Activated CD4-positive, alpha-beta T cell treated with anti-CD3 and anti-CD28 coated beads, Interleukin-2, amount 10 ng/mL, durations not matched to agents 7 days and 5 days (primary cell): ENCODE measurements around the gene KRTAP4-7. TPM values are rescaled to one million over a fixed set of nuclear protein-coding genes. Genes with fewer than 3 reads are reported as not detected.
A peak's percentile ranks its signal among the peaks of the same experiment; 100 is the strongest.
"Not testable (repeated sequence)": the region's sequence is repeated elsewhere in the genome, so short reads cannot be mapped to it uniquely, and the experiment has no call there.

ENCODE experiments used
- CTCF ChIA-PET: fragments of 350-600 bp; sonication (Branson Sonifier 250); formaldehyde crosslinking; loops from one replicate; lab custom pipeline; 2021; ENCODE audit warnings: antibody characterized with exemption; lab: Charles Lee
- POLR2A ChIA-PET: fragments of 350-600 bp; sonication (Branson Sonifier 250); formaldehyde crosslinking; loops from one replicate; lab custom pipeline; 2021; ENCODE audit warnings: antibody characterized with exemption; lab: Charles Lee
- DNase-seq: peaks from one replicate; pipeline ENCODE4 v3.0.0-alpha.2; 2020
- H3K27ac Mint-ChIP-seq: one replicate; pipeline ENCODE4 v1.8.0; 2021; ENCODE audit warnings: mild to moderate bottlenecking, moderate library complexity, mixed read lengths
- H3K27me3 Mint-ChIP-seq: one replicate; pipeline ENCODE4 v1.8.0; 2021; ENCODE audit warnings: mixed read lengths
- H3K36me3 Mint-ChIP-seq: one replicate; pipeline ENCODE4 v1.8.0; 2021; ENCODE audit warnings: low read depth, mixed read lengths
- H3K4me1 Mint-ChIP-seq: one replicate; pipeline ENCODE4 v1.8.0; 2021; ENCODE audit warnings: mixed read lengths
- H3K4me3 Mint-ChIP-seq: one replicate; pipeline ENCODE4 v1.8.0; 2021; ENCODE audit warnings: mild to moderate bottlenecking, moderate library complexity, mixed read lengths
- H3K9me3 Mint-ChIP-seq: one replicate; pipeline ENCODE4 v1.8.0; 2021; ENCODE audit warnings: mixed read lengths
- total RNA-seq, 2 experiments: library from RNA; stranded (reverse); gene quantifications; one replicate each; pipeline ENCODE4 v1.2.3, GENCODE V29; 2021

The KRTAP4-7 gene
- total RNA-seq, 2 experiments from 2014 or later, result not detected

DNA sequence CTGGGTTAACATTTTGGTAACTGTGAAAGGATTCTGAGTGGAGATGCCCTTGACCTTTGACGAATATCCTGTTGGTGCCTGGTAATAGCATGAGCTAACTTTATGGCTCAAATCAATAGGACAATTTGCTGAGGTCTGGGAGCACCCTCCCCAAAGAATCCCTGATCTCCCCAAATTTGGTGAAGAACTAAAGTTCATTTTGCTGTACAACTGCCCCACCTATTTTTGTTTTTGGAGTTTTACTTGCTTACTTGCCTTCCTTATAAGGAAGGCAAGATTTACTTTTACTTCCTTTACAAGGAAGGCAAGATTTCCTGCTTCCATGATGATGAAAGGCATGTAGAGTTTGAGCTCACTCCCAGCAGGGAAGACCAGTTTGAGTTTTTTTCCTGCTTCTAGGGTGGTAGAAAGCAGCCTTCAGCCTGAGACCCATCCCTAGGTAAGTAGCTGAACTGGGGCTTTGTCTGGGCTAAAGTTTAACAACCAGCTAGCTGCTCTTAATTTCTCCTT lies 24.0 kb downstream of the KRTAP4-7 start:
- H3K9me3 Mint-ChIP-seq, result peaks cover 9% of the 10 kb centered on the region
- H3K4me1 Mint-ChIP-seq, result peaks cover 11% of the 10 kb centered on the region
- no peak for DNase-seq
- peaks cover 9% of the 10 kb centered on the region for H3K27me3 Mint-ChIP-seq
- no peak overlapping the region for H3K27ac Mint-ChIP-seq
- no peak overlapping the region for H3K4me3 Mint-ChIP-seq
- H3K36me3 Mint-ChIP-seq, result peaks cover 2% of the 10 kb centered on the region
- POLR2A ChIA-PET, result no interaction called here
- CTCF ChIA-PET, result no interaction called here

DNA sequence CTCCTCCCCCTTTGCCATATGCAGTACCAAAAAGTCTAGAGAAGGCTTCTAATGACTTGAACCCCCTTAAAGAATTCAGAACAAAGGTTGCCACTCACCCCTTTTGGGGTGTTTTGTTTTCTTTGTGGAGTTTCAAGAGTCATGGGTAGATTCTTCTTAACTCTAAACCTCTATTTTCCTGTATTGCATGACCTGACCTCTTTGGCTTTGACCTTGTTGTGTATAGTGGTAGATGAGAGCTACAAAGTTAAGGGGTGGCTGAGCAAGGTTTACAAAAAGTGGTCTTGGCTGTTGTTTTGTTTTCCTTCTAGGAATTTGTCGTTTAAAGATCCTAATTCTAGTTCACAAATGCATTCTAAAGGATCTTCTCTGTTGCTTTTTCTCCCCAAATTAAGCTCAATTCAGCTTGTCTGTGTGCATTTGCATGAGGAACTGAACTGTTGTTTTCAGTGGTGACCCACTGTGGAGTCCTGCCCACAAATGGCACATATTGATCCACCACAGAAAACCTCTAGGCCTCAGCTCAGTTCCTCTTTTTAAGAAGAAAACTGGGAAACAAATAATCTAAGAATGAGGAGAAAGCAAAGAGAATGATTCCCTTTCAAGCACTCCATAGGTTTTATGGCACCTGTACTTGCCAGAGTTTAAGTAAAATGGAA lies 24.9 kb downstream of the KRTAP4-7 start:
- DNase-seq, H3K27me3 Mint-ChIP-seq, H3K27ac Mint-ChIP-seq, H3K4me3 Mint-ChIP-seq, POLR2A ChIA-PET, H3K36me3 Mint-ChIP-seq, CTCF ChIA-PET: not testable (repeated sequence)
- peaks cover 11% of the 10 kb centered on the region for H3K4me1 Mint-ChIP-seq
- peaks cover 12% of the 10 kb centered on the region for H3K9me3 Mint-ChIP-seq

DNA sequence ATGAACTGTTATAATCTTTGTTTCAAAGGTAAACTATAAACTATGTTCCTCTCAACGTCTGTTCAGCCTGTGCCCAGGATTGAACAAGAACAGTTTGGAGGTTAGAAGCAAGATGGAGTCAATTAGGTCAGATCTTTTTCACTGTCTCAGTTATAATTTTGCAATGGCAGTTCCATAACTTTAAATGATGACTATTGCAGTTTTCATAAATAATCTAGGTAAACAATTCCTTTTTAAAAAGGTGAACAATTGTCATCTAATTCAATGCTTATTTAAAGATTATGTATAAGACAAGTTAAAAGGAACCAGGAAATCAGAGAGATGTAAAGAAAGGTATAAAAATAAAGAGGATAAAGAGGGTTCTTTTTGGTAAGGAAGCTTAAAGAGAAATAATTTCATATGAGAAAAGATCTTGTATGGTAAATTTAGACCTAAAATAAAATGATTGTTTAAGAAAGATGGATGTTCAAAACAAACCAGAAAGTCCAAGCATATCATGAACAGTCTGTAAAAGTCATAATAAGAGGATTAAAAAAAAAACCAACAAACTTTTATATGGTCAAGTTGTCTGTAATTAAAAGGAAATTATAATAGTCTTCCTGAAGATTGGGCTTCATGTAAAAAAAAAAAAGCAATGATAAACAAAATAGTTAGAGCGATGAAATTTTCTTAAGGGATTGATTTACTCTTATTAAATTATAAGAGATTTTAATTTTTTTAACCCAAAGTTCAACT lies 27.4 kb downstream of the KRTAP4-7 start:
- Mint-ChIP-seq H3K36me3 (peaks cover 2% of the 10 kb centered on the region), H3K9me3 (peaks cover 12% of the 10 kb centered on the region), H3K27me3 (peaks cover 14% of the 10 kb centered on the region), H3K27ac (no peak overlapping the region), H3K4me1 (peaks cover 11% of the 10 kb centered on the region), H3K4me3 (no peak overlapping the region)
- no peak for DNase-seq
- ChIA-PET CTCF (interaction anchor here (0.7 kb wide), 1 partner anchor 78 kb away, joined by 3 read pairs; the partner anchor contains the start of gene KRTAP9-1), POLR2A (no interaction called here)

DNA sequence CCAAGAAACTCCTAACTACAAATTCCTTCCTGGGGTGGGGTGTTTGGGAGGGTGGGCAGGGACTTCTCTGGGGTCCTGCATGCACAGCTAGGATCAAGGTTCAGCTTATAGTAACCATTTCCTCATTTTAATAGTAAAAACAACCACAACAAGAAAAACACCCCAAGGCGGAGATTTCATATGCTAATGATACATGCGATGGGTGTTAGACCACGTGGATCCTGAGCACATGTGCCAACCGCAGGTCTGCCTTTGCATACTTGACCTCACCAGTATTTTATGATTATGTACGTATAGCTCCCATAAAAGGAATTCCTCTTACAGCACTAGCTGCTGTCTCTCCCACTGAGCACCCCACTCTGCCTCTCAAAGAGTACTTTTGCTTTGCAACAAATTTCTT lies 32.3 kb downstream of the KRTAP4-7 start:
- POLR2A ChIA-PET, result no interaction called here
- H3K4me3 Mint-ChIP-seq, result no peak overlapping the region
- peaks cover 2% of the 10 kb centered on the region for H3K36me3 Mint-ChIP-seq
- CTCF ChIA-PET, result no interaction called here
- H3K27ac Mint-ChIP-seq, result no peak overlapping the region
- H3K27me3 Mint-ChIP-seq, result peaks cover 5% of the 10 kb centered on the region
- H3K4me1 Mint-ChIP-seq, result peaks cover 13% of the 10 kb centered on the region
- peaks cover 9% of the 10 kb centered on the region for H3K9me3 Mint-ChIP-seq
- DNase-seq, result no peak

DNA sequence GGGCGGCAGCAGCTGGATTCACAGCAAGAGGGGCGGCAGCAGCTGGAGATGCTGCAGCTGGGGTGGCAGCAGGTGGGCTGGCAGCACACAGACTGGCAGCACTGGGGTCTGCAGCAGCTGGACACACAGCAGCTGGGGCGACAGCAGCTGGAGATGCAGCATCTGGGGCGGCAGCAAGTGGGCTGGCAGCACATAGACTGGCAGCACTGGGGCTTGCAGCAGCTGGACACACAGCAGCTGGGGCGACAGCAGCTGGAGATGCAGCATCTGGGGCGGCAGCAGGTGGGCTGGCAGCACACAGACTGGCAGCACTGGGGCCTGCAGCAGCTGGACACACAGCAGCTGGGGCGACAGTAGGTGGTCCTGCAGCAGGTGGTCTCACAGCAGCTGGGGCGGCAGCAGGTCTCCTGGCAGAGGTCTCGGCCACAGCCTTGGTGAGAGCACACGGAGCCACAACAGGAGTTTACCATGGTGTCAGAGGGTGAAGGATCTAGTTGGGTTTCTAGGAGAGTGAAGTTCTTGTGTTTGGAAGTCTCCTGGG lies 34.0 kb downstream of the KRTAP4-7 start, which contains the start of gene KRTAP4-11:
KRTAP4-11 (minus strand) TSS at position 528 of the 541 bp plus-strand sequence; CDS start at position 470, 58 bp downstream.
- Mint-ChIP-seq H3K9me3 (peaks cover 16% of the 10 kb centered on the region), H3K4me1 (peaks cover 17% of the 10 kb centered on the region)
- H3K4me3 Mint-ChIP-seq, H3K27ac Mint-ChIP-seq, H3K36me3 Mint-ChIP-seq, POLR2A ChIA-PET, H3K27me3 Mint-ChIP-seq, DNase-seq, CTCF ChIA-PET: not testable (repeated sequence)

DNA sequence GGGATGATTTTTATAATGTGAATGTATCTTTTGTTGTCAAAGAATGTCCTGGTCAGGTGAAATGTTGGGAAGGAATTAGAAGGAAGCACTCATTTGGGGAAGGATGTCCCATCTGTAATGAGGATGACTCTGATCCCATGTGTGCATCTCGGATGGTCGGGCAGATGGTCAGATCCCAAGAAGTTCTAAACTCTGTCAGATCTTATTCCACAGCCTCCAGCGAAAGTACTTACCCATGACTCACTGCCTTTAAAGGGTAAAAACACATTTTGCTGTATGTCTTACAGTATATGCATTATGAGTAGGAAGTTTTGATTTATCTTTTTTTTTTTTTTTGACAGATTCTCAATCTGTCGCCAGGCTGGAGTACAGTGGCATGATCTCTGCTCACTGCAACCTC lies 34.8 kb downstream of the KRTAP4-7 start:
- Mint-ChIP-seq H3K27me3 (peaks cover 5% of the 10 kb centered on the region), H3K27ac (no peak overlapping the region)
- CTCF ChIA-PET, result interaction anchor here (0.6 kb wide), 1 partner anchor 153 kb away, joined by 4 read pairs; no protein-coding TSS in a partner anchor

DNA sequence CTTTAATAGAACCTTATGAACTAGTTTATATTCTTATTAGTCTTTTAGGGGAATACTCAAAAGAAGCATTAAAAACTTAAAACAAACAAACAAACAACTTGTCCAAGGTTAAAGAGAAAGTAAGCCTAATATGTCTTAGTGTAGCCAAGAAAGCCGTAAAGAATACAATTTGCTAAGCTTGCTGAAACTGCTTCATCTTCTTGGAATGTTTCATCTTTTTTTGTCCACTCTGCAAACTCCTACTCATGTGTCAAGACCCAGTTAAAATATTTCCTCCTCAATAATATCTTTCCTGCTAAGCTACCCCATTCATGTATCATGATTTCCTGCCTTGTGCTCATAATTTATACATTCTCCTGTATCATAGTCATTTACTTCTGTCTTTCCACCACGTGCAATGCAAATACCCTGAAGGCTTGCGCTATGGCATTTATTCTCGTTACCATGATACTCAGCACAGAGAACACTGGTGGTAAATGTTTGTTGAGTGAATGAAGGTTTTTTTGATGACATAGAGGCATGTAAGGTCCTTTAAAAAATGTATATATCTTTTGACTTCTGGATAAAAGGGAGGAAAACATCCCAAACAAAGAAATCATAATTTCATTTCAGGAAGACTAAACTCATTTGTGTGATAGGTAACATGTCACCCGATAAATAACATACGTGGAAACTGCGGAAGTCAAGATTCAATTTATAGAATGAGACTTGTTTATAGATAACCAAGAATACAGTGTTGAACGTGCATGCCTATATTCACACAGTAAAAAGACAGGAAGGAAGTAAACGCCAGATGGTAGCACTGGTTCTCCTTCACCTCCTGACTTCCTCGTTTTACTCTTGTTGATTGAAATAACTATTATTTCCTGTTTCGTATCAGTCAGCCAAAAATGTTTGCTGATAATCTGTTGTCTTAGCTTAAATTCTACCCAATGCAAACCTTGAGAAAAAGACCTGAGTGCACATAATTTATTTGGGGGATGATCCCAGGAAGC lies 36.0 kb downstream of the KRTAP4-7 start:
- CTCF ChIA-PET, POLR2A ChIA-PET, DNase-seq, H3K36me3 Mint-ChIP-seq, H3K27me3 Mint-ChIP-seq, H3K4me3 Mint-ChIP-seq: not testable (repeated sequence)
- Mint-ChIP-seq H3K9me3 (peaks cover 13% of the 10 kb centered on the region), H3K4me1 (peaks cover 26% of the 10 kb centered on the region), H3K27ac (peak overlapping the region; percentile 79)

More for the DNA sequence above, 34.8 kb downstream of the KRTAP4-7 start:
- POLR2A ChIA-PET, result no interaction called here
- Mint-ChIP-seq H3K9me3 (peaks cover 13% of the 10 kb centered on the region), H3K4me1 (peaks cover 22% of the 10 kb centered on the region), H3K4me3 (no peak overlapping the region), H3K36me3 (peaks cover 2% of the 10 kb centered on the region)
- DNase-seq, result no peak

DNA sequence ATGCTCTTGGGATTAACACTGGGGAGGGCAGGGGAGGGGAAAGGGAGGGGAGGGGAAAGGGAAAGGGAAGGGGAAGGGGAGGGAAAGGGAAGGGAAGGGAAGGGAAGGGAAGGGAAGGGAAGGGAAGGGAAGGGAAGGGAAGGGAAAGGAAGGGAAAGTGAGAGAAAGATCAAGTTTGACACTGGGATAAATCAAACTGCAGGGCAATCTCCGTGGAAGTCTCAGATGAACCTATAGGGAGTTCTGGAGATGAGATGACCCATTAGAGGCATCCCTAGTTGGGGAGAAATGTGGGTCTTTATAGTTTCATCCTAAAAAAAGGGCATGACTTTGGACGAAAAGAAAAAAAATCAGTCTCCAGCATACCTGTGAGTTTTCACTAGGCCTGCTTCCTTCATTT lies 37.8 kb downstream of the KRTAP4-7 start:
- peaks cover 40% of the 10 kb centered on the region for H3K4me1 Mint-ChIP-seq

DNA sequence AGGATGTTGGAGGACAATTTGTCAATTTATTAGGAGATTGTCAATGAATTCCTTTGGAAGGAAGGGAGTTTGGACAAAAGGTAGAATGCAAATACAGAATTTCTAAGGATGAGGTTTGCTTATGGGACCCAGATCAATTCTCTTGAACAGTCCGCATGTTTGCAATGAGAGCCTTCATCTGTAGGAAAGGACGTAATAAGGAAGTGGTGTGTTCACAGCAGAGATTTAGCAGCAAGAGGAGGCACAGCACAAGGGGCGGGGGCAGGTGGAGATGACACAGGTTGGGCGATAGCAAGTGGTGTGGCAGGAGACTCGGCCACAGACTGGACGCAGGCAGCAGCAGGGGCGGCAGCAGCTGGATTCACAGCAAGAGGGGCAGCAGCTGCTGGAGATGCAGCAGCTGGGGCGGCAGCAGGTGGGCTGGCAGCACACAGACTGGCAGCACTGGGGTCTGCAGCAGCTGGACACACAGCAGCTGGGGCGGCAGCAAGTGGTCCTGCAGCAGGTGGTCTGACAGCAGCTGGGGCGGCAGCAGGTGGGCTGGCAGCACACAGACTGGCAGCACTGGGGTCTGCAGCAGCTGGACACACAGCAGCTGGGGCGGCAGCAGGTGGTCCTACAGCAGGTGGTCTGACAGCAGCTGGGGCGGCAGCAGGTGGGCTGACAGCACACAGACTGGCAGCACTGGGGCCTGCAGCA lies 39.5 kb downstream of the KRTAP4-7 start:
- peaks cover 40% of the 10 kb centered on the region for H3K4me1 Mint-ChIP-seq
- DNase-seq, H3K36me3 Mint-ChIP-seq, CTCF ChIA-PET, H3K27ac Mint-ChIP-seq, H3K27me3 Mint-ChIP-seq, POLR2A ChIA-PET, H3K4me3 Mint-ChIP-seq: not testable (repeated sequence)
- peaks cover 13% of the 10 kb centered on the region for H3K9me3 Mint-ChIP-seq

More for the DNA sequence above, 37.8 kb downstream of the KRTAP4-7 start:
- POLR2A ChIA-PET, result no interaction called here
- Mint-ChIP-seq H3K4me3 (no peak overlapping the region), H3K27me3 (no peaks in the 10 kb centered on the region), H3K27ac (no peak overlapping the region), H3K36me3 (peaks cover 2% of the 10 kb centered on the region), H3K9me3 (peaks cover 13% of the 10 kb centered on the region)
- no peak for DNase-seq
- CTCF ChIA-PET, result no interaction called here

DNA sequence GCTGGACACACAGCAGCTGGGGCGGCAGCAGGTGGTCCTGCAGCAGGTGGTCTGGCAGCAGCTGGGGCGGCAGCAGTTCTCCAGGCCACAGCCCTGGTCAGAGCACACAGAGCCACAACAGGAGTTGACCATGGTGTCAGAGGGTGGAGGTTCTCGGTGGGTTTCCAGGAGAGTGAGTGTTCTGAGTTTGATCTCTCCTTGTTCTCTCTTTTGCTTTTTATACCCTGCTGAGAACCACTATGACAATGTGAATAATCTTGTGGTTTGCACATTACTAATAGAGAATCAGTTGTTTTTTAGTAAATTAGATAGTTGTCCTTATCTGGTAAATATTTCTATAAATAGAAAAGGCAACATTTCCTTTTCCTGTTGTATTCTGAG lies 40.0 kb downstream of the KRTAP4-7 start, which contains the start of gene KRTAP4-12:
KRTAP4-12 (minus strand) TSS at position 192 of the 381 bp plus-strand sequence; CDS start at position 132, 60 bp downstream.
- peaks cover 40% of the 10 kb centered on the region for H3K4me1 Mint-ChIP-seq
- H3K27ac Mint-ChIP-seq, POLR2A ChIA-PET: not testable (repeated sequence)

DNA sequence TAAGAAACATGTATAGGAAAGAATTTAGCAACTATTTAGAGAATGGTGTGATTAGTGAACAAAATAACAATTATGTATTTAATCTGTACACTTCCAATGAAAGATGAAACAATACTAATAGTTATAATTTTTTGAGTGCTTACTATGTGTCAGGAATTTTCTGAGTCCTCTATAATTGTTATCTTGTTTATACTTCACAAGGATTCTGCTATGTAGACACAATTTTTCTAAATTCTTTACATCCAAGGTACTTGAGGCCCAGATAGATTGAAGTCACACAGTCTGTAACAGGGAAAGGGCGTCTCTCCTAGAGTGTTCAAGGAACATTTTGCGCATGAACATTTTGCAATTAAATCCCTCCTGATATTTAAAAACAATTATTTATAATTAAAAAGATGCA lies 41.1 kb downstream of the KRTAP4-7 start:
- no peak overlapping the region for H3K27ac Mint-ChIP-seq
- no peak for DNase-seq
- H3K4me1 Mint-ChIP-seq, result peaks cover 36% of the 10 kb centered on the region
- CTCF ChIA-PET, result no interaction called here
- peaks cover 7% of the 10 kb centered on the region for H3K27me3 Mint-ChIP-seq
- peaks cover 2% of the 10 kb centered on the region for H3K36me3 Mint-ChIP-seq
- H3K9me3 Mint-ChIP-seq, result peaks cover 13% of the 10 kb centered on the region
- H3K4me3 Mint-ChIP-seq, result no peak overlapping the region
- POLR2A ChIA-PET, result no interaction called here

More for the DNA sequence above, 40.0 kb downstream of the KRTAP4-7 start, which contains the start of gene KRTAP4-12:
- DNase-seq, CTCF ChIA-PET, H3K4me3 Mint-ChIP-seq, H3K27me3 Mint-ChIP-seq, H3K36me3 Mint-ChIP-seq: not testable (repeated sequence)
- peaks cover 13% of the 10 kb centered on the region for H3K9me3 Mint-ChIP-seq
